ENCODE results near the gene OAS2.

DNA sequence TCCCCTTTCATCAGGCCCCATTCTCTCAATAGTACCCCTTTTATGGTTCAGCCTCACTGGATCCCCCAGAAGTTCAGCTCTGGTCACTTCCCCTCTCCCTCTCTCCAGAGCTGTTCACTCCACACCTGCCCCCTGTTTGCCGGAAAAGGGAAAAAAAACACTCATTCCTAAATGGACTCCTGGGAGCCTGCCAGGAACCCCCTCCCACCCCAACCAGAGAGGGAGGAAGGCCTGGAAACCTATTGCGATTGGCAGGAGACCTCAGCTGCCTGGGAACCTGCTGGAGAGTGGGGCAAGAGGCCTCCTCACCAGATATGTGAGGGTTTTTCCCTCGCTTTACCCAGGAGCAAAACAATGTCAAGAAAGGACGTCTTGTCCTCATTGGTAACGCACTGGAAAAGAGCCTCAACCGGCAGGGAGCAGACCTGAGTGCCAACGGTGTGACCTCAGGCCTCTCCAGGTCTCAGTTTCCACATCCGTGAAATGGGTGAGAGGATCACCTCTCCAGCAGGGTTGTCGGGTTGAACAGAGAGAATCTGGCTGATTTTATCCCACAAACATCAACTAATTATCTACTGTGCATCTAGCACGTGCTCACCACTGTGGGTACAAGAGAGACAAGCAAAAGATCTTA lies 82.9 kb downstream of the OAS2 start:
- TF ChIP-seq, protein P1, sequence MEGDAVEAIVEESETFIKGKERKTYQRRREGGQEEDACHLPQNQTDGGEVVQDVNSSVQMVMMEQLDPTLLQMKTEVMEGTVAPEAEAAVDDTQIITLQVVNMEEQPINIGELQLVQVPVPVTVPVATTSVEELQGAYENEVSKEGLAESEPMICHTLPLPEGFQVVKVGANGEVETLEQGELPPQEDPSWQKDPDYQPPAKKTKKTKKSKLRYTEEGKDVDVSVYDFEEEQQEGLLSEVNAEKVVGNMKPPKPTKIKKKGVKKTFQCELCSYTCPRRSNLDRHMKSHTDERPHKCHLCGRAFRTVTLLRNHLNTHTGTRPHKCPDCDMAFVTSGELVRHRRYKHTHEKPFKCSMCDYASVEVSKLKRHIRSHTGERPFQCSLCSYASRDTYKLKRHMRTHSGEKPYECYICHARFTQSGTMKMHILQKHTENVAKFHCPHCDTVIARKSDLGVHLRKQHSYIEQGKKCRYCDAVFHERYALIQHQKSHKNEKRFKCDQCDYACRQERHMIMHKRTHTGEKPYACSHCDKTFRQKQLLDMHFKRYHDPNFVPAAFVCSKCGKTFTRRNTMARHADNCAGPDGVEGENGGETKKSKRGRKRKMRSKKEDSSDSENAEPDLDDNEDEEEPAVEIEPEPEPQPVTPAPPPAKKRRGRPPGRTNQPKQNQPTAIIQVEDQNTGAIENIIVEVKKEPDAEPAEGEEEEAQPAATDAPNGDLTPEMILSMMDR (IDR thresholded peaks at IDR 0.05): no peak
- TF ChIP-seq POLR2A (IDR thresholded peaks at IDR 0.05): no peak

All from suprapubic skin (tissue), 3 donors.